Peyer's patch (tissue), 4 donors: ENCODE measurements around the gene AKR1C4. TPM values are rescaled to one million over a fixed set of nuclear protein-coding genes. Genes with fewer than 3 reads are reported as not detected.

Experiments
- DNase-seq, 3 donors: peaks; one replicate each; pipeline ENCODE4 v3.0.0-alpha.2; 2017 to 2019
- H3K27ac ChIP-seq, 4 donors: fragments of 200-600 bp; sonication (generic); one replicate each; pipeline ENCODE4 v1.5.1; 2016 to 2019
- H3K27me3 ChIP-seq, 2 donors: fragments of 200-600 bp; sonication (generic); one replicate each; pipeline ENCODE4 v1.5.1; 2019
- H3K36me3 ChIP-seq, 3 donors: fragments of 200-600 bp; sonication (generic); one replicate each; pipeline ENCODE4 v1.5.1; 2016 to 2019
- H3K4me1 ChIP-seq, 4 donors: fragments of 200-600 bp; sonication (generic); one replicate each; pipeline ENCODE4 v1.5.1; 2016 to 2019
- H3K4me3 ChIP-seq, 4 donors: fragments of 200-600 bp; sonication (generic); 1 replicate in 3 of 4; 2 replicates in 1 of 4; pipeline ENCODE4 v1.5.1; 2016 to 2019; ENCODE audit warnings: mild to moderate bottlenecking in 1 of 4
- H3K9me3 ChIP-seq, 4 donors: fragments of 200-600 bp; sonication (generic); one replicate each; pipeline ENCODE4 v1.5.1; 2016 to 2019; ENCODE audit warnings: mild to moderate bottlenecking in 1 of 4
- CTCF ChIP-seq, 6 experiments: fragments of 450-650 bp in 4 of 6; fragments of 200-600 bp in 2 of 6; sonication (generic) in 1 of 6; IDR thresholded peaks; one replicate each; pipeline ENCODE4 v1.5.1; 2017 to 2019; ENCODE audit warnings: antibody characterized with exemption in 6 of 6, mild to moderate bottlenecking in 3 of 6, moderate library complexity in 1 of 6
- POLR2A ChIP-seq, 2 donors: fragments of 450-650 bp; IDR thresholded peaks; one replicate each; pipeline ENCODE4 v1.5.1; 2017; ENCODE audit warnings: antibody characterized with exemption in 2 of 2, mild to moderate bottlenecking in 2 of 2, moderate library complexity in 2 of 2
- total RNA-seq, 4 donors: library from RNA; depleted of rRNA; stranded (reverse); fragments of >200 nt; gene quantifications; one replicate each; pipeline ENCODE4 v1.1.0, GENCODE V29; 2016

Gene AKR1C4
- 1 to 10 TPM in 1 of 4 donors, not detected in 3; 1.1 TPM for total RNA-seq

- H3K4me3 ChIP-seq, result no peak within 1 kb of the TSS
- H3K27ac ChIP-seq, result peak within 1 kb of the TSS in 2 of 4 donors; percentile 13 to 76
- peaks cover 0 to 5% (median 0%) of the 10 kb centered on the region in 4 donors for H3K4me1 ChIP-seq
- H3K9me3 ChIP-seq, result no peaks in the 10 kb centered on the region
- no peaks in the 10 kb centered on the region for H3K27me3 ChIP-seq
- TF ChIP-seq POLR2A (IDR thresholded peaks at IDR 0.05) (no peak), CTCF (IDR thresholded peaks at IDR 0.05) (no peak)
- no peak for DNase-seq
- H3K36me3 ChIP-seq, result no peaks in the 10 kb centered on the region
These were observed at the start of gene AKR1C4 for GRCh38 chr10:5196702-5197113. TSS of gene AKR1C4 (plus strand) at chr10:5196837. CDS start at chr10:5196868, 31 bp downstream.

DNA sequence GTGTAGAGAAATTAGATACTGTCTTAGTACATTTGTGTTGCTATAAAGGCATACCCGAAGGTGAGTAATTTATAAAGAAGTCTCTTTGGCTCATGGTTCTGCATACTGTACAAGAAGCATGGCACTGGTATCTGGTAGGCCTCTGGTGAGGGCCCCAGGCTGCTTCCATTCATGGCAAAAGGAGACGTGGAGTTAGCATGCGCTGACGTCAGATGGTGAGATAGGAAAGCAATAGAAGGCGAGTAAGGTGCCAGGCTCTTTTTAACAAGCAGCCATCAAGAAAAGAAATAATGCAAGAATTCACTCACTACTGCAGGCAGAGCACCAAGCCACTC, 49.8 kb upstream of the AKR1C4 start:
- H3K27ac ChIP-seq, result peak overlapping the region in 1 of 4 donors; percentile 51
- H3K36me3 ChIP-seq, result no peaks in the 10 kb centered on the region
- no peak overlapping the region for H3K4me3 ChIP-seq
- no peaks in the 10 kb centered on the region for H3K27me3 ChIP-seq
- peaks cover 0 to 19% (median 0%) of the 10 kb centered on the region in 4 donors for H3K4me1 ChIP-seq
- peak in 1 of 3 donors; percentile 50 for DNase-seq
- no peak for TF ChIP-seq CTCF (IDR thresholded peaks at IDR 0.05)
- TF ChIP-seq POLR2A (IDR thresholded peaks at IDR 0.05), result no peak
- H3K9me3 ChIP-seq, result no peaks in the 10 kb centered on the region

GRCh38 chr10:5147255-5147980, 49.2 kb upstream of the AKR1C4 start:
- Histone ChIP-seq H3K4me1 (peaks cover 0 to 17% (median 0%) of the 10 kb centered on the region in 4 donors), H3K4me3 (no peak overlapping the region), H3K36me3 (no peaks in the 10 kb centered on the region), H3K27ac (peak overlapping the region in 2 of 4 donors; percentile 59 to 76), H3K9me3 (no peaks in the 10 kb centered on the region), H3K27me3 (no peaks in the 10 kb centered on the region)
- peak in 2 of 3 donors; percentile 49 to 52 for DNase-seq
- no peak for TF ChIP-seq POLR2A (IDR thresholded peaks at IDR 0.05)
- peak in 1 of 6 experiments; percentile 5 for TF ChIP-seq CTCF (IDR thresholded peaks at IDR 0.05)

- no peak for DNase-seq
- H3K36me3 ChIP-seq, result no peaks in the 10 kb centered on the region
- no peaks in the 10 kb centered on the region for H3K9me3 ChIP-seq
- no peak for TF ChIP-seq POLR2A (IDR thresholded peaks at IDR 0.05)
- TF ChIP-seq CTCF (IDR thresholded peaks at IDR 0.05), result no peak
- H3K4me1 ChIP-seq, result peaks cover 0 to 13% (median 0%) of the 10 kb centered on the region in 4 donors
- no peak overlapping the region for H3K4me3 ChIP-seq
- H3K27ac ChIP-seq, result peak overlapping the region in 2 of 4 donors; percentile 59 to 76
- H3K27me3 ChIP-seq, result no peaks in the 10 kb centered on the region
These were observed 48.5 kb upstream of the AKR1C4 start for GRCh38 chr10:5147981-5148677.

DNA sequence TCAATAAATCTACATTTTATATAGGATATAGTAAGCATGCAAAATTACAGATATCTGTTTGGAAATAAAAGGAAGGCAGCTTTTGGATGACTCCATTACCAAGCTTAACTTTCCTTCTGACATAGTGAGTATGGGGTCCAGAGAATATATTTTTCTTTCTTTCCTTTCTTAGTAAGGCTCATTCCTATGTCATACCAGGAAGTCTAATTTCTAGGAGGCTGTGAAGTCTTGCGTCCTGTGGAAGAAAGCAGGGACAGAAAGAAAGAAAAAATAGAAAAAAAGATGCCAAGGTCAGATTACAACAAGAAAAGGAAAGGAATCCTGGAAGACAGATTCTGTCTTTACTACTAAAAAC, 48.0 kb upstream of the AKR1C4 start:
- DNase-seq, result no peak
- no peaks in the 10 kb centered on the region for H3K9me3 ChIP-seq
- H3K4me1 ChIP-seq, result peaks cover 0 to 13% (median 0%) of the 10 kb centered on the region in 4 donors
- no peak for TF ChIP-seq POLR2A (IDR thresholded peaks at IDR 0.05)
- TF ChIP-seq CTCF (IDR thresholded peaks at IDR 0.05), result no peak
- no peak overlapping the region for H3K27ac ChIP-seq
- H3K27me3 ChIP-seq, result no peaks in the 10 kb centered on the region
- H3K4me3 ChIP-seq, result no peak overlapping the region
- H3K36me3 ChIP-seq, result no peaks in the 10 kb centered on the region
